ENCODE results near the gene YJU2.

DNA sequence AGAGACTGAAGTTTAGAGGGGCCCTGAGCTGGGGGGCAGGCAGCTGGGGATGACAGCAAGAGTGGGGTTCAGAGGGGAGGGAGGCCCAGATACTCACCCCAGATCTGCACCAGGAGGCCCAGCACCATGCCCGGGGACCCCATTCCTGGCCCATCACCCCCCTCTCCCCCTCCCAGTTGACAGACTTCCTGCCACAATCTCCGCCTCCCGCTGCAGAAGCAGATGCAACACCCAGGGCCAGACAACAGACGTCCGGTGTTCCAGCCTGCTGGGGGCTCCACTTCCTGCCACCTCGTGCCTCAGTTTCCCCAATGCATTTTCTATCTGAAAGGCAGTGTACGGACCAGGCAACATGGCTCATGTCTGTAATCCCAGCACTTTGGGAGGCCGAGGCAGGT lies 55.4 kb downstream of the YJU2 start, which contains the start of gene TMIGD2:
- TF ChIP-seq, protein P1, sequence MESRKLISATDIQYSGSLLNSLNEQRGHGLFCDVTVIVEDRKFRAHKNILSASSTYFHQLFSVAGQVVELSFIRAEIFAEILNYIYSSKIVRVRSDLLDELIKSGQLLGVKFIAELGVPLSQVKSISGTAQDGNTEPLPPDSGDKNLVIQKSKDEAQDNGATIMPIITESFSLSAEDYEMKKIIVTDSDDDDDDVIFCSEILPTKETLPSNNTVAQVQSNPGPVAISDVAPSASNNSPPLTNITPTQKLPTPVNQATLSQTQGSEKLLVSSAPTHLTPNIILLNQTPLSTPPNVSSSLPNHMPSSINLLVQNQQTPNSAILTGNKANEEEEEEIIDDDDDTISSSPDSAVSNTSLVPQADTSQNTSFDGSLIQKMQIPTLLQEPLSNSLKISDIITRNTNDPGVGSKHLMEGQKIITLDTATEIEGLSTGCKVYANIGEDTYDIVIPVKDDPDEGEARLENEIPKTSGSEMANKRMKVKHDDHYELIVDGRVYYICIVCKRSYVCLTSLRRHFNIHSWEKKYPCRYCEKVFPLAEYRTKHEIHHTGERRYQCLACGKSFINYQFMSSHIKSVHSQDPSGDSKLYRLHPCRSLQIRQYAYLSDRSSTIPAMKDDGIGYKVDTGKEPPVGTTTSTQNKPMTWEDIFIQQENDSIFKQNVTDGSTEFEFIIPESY (IDR thresholded peaks at IDR 0.05), result no peak
- TF ChIP-seq, protein P2, sequence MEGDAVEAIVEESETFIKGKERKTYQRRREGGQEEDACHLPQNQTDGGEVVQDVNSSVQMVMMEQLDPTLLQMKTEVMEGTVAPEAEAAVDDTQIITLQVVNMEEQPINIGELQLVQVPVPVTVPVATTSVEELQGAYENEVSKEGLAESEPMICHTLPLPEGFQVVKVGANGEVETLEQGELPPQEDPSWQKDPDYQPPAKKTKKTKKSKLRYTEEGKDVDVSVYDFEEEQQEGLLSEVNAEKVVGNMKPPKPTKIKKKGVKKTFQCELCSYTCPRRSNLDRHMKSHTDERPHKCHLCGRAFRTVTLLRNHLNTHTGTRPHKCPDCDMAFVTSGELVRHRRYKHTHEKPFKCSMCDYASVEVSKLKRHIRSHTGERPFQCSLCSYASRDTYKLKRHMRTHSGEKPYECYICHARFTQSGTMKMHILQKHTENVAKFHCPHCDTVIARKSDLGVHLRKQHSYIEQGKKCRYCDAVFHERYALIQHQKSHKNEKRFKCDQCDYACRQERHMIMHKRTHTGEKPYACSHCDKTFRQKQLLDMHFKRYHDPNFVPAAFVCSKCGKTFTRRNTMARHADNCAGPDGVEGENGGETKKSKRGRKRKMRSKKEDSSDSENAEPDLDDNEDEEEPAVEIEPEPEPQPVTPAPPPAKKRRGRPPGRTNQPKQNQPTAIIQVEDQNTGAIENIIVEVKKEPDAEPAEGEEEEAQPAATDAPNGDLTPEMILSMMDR (IDR thresholded peaks at IDR 0.05; ENCODE audit: low read depth, low read length, missing input control), result no peak
- TF ChIP-seq RAD21 (IDR thresholded peaks at IDR 0.05) (no peak), YY1 (IDR thresholded peaks at IDR 0.05) (no peak), TAF1 (conservative IDR thresholded peaks at IDR 0.05) (no peak), FOXA1 (IDR thresholded peaks at IDR 0.05) (no peak), GABPA (IDR thresholded peaks at IDR 0.05 in 1 of 2, conservative IDR thresholded peaks at IDR 0.05 in 1 of 2) (no peak), JUND (IDR thresholded peaks at IDR 0.05) (no peak), RXRA (IDR thresholded peaks at IDR 0.05) (no peak), SP1 (IDR thresholded peaks at IDR 0.05) (no peak), NR2F2 (IDR thresholded peaks at IDR 0.05) (no peak)
- TF ChIP-seq, protein P3, sequence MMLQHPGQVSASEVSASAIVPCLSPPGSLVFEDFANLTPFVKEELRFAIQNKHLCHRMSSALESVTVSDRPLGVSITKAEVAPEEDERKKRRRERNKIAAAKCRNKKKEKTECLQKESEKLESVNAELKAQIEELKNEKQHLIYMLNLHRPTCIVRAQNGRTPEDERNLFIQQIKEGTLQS (IDR thresholded peaks at IDR 0.05), result no peak
- TF ChIP-seq, protein P4, sequence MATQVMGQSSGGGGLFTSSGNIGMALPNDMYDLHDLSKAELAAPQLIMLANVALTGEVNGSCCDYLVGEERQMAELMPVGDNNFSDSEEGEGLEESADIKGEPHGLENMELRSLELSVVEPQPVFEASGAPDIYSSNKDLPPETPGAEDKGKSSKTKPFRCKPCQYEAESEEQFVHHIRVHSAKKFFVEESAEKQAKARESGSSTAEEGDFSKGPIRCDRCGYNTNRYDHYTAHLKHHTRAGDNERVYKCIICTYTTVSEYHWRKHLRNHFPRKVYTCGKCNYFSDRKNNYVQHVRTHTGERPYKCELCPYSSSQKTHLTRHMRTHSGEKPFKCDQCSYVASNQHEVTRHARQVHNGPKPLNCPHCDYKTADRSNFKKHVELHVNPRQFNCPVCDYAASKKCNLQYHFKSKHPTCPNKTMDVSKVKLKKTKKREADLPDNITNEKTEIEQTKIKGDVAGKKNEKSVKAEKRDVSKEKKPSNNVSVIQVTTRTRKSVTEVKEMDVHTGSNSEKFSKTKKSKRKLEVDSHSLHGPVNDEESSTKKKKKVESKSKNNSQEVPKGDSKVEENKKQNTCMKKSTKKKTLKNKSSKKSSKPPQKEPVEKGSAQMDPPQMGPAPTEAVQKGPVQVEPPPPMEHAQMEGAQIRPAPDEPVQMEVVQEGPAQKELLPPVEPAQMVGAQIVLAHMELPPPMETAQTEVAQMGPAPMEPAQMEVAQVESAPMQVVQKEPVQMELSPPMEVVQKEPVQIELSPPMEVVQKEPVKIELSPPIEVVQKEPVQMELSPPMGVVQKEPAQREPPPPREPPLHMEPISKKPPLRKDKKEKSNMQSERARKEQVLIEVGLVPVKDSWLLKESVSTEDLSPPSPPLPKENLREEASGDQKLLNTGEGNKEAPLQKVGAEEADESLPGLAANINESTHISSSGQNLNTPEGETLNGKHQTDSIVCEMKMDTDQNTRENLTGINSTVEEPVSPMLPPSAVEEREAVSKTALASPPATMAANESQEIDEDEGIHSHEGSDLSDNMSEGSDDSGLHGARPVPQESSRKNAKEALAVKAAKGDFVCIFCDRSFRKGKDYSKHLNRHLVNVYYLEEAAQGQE (IDR thresholded peaks at IDR 0.05), result no peak
- TF ChIP-seq, protein P5, sequence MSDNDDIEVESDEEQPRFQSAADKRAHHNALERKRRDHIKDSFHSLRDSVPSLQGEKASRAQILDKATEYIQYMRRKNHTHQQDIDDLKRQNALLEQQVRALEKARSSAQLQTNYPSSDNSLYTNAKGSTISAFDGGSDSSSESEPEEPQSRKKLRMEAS (IDR thresholded peaks at IDR 0.05), result no peak

Data from liver (tissue), 3 donors.